GM21390 (cell line): ENCODE measurements around the gene ADAM23.

Experiments
- ATAC-seq: cut with Tn5 transposase; IDR thresholded peaks from one replicate; pipeline ENCODE4 v1.9.1; 2021; ENCODE audit not compliant: unreplicated experiment

Gene ADAM23

DNA sequence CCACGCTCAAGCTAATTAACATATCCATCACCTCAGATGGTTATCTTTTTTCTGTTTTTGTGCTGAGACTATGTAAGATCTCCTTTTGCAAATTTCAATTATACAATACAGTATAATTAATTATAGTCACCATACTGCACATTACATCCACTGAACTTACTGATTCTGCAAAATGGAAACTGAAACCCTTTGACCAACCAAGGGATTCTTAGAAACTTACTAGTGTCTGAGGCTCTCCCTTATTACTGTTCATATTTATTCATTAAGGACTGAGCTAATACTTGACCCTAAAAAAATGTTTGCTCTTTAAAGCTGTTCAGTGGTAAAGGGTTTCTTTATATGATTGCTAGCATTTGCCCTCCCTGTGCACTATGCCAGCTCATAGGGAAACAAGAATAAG, 50.7 kb downstream of the ADAM23 start:
- ATAC-seq, result no peak

DNA sequence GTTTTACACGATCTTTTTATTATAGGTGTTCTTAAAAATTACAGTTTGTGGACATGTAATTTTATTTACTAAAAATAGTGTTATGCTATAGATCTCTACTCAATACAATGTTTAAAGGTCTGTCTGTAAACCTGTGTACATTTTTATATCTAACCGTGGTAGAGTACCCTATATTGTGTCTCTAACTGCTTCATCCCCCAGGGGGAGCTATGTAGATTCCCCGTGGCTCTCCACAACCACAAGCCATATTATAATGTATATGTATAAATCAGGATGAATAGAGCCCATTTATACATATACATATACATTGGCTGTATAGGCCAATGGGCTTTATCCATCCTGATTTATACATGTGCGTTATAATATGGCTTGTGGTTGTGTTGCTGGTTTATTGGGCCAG, 59.4 kb downstream of the ADAM23 start:
- no peak for ATAC-seq

DNA sequence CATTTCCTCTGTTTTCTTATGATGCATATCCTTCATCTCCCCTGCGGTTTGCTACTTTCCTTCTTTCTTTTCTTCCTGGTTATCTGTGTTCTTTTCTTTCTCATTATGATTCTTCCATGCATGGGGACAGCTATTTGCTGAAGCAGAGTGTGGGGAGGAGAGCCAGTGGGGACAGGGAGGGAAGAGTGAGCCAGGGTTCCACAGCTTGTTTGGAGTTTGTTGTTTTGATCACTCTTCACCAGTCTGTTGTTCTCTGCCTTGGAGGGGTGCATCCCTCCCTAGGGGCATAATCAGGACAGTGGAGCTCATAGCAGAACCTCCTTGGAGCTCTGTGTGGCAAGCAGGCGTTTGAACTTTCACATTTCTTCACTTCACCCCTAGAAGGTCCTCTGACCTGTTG, 68.0 kb downstream of the ADAM23 start:
- ATAC-seq, result no peak

DNA sequence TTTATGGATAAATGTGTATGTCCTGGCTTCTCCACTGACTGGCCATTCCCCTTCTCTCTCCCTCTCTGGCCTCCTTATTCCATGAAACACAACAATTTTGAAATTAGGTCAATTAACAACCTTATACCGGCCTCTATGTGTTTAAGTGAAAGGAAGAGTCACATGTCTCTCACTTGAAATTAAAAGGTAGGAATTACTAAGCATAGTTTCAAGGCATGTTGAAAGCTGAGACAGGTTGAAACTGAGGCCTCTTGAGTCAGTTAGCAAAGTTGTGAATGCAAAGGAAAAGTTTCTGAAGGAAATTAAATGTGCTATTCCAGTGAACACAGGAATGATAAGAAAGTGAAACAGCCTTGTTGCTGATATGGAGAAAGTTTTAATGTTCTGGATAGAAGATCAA, 69.7 kb downstream of the ADAM23 start:
- no peak for ATAC-seq

DNA sequence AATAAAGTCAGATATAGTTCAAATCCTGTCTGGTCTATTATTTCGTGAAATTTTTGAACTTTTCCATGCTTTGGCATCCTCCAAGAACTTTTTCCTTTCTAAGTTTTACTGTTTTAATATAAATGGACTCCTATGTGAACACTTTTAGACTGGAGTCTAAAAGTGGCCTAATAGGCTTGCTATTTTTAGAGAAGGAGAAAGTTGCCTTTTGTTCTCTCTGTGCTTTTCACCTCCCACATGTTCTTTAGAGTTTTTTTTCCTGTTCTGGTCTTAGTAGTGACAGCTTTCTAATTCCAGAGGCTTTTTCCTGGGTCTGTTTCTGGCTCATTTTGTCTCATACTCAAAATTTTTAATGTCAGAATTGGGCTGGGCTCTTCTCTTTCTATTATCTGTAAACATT, 72.2 kb downstream of the ADAM23 start:
- no peak for ATAC-seq

DNA sequence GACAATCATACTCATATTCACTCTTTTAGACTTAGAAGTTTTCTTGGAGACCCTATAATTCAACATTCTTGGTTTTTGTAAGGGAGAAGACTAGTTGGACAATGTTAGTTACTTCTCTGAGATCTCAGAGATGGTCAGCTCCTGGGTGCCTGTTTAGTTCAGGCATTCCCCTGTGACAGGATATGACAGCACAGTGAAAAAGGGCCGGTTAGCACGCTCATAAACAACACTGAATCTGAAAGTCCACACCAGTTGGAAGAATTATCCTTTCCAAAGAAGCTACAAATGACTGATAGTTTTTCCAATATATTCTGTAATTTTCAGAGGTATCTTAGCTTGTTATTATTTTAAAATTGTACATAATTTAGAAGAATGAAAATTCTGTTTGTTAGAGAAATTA, 75.7 kb downstream of the ADAM23 start:
- no peak for ATAC-seq

DNA sequence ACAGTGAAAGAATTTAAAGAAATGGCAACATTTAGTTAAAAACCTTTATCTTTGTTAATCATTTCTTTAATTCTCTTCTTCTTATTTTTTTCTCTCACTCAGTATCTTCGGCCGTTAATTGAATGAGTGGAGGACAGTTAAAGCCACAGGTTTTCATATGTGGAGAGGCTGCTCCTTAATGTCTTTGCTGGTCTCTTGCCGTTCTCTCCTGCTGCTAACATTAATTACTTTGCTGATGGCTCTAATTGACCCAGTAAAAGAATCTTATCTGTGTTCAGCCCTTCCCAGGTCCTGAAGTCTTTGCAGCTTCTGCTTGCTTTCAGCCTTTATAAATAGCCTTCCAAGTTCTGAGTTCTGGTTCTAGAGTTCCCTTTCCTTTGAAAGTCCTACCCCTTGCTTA, 77.1 kb downstream of the ADAM23 start:
- no peak for ATAC-seq

DNA sequence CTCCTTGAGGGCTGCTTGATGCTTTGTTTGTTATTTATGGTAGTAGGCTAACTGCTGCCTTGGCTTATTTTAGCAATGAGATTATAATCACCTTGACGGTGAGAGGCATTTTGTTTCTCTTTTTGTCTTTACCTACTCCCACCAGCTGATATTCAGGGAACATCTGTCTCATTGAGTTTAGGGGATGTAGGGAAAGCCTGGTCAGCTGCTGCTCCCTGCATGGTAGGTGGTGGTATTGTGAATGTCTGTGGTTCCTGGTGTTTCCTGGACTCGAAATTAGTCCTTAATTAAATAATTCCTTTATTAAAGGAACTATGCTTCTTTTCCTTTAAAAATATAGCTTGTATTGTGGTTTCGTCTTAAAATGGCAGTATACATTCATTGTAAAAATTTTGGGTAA, 77.8 kb downstream of the ADAM23 start:
- no peak for ATAC-seq

DNA sequence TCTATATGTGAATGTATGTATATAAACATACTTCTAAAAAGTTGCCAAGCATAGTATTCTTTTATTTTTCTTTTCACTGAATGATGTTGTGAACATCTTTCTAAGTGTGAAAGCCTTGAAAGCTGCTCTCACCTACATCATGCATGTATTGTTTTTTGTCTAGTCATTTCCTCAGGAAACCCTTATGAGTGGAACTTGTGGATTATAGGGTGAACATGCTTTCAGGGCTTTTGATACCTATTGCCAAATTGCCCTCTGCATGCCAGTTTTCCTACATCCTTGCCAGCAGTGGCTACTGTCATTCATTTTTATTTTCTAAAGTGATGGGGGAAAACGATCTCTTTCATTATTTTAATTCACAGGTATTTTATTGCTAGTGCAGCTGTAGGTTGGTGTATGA, 78.3 kb downstream of the ADAM23 start:
- ATAC-seq, result no peak

DNA sequence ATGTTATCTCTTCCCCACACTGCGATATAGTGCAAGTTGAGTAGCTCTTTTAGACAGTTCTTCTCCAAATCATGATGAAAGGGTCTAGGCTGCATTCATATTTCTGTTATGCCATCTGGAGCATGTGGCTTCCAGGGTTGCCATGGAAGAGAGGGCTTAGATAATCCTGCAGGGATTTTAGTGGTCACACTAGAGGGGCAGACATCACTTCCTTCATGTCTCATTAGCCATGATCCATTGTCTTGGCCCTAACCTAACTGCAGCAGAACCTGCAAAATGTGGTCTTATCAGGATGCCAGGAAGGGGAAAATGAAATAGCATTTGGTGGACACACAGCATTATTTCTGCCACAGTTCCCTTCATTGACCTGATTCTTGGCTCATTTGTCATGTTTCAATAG, 83.1 kb downstream of the ADAM23 start:
- ATAC-seq, result no peak

DNA sequence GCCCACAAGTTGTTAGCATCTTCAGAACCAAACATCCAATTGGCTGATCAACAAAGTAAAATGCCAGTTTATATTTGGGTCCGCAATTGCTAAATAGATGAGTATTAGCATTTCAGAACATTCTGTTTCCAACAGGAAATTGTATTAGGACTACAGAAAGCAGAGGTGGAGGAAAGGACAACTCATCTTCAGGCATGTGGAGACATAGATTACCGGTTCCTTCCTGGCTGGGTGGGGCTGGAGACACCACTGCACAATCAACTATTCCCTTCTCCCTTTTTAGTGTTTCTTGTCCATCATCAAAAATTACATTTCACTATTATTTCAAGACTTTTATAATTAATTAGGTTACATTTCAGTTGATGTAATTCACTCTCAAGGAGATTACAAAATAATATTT, 83.8 kb downstream of the ADAM23 start:
- ATAC-seq, result no peak

DNA sequence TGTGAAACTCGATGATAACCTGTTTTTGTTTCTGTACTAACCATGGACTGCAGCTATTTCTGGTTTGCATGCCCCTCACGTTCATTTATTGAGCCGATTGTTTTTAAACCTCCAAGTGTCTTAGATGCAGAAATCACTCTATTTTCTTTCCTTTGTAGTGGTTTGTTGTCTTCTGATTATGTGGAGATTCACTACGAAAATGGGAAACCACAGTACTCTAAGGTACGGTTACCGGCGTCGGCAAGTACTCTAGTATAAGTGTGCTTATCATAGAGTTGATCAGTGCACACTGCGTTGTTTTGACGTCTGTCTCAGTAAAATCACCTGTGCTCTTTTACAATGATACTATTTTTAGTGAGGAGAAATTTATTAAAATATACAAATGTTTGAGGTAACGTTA, 87.4 kb downstream of the ADAM23 start:
- ATAC-seq, result no peak

DNA sequence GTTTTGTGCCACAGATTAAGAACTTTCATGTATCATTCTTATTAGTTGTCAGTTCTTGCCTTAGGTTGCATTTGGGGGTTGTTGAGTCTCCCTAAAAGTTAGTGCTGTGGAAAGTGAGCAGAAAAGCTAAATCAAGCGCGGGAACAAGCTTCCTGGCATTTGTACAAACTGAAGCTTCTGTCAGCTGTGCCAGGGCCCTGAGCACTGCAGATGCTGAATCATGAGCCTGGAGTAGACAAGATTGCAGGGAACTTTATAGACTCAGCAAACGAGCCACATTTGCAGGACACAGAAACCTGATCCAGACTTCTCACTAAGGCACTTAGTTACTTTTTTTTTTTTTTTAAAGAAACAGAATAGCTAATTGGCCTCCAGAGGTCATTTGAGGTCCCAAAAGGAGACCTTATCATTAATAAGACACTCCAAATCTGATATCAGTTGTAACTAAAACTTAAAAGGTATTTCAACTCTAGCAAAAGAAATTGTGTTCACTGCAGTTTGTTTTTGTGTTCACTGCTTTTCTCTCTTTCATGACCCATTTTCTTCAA, 88.7 kb downstream of the ADAM23 start:
- no peak for ATAC-seq

DNA sequence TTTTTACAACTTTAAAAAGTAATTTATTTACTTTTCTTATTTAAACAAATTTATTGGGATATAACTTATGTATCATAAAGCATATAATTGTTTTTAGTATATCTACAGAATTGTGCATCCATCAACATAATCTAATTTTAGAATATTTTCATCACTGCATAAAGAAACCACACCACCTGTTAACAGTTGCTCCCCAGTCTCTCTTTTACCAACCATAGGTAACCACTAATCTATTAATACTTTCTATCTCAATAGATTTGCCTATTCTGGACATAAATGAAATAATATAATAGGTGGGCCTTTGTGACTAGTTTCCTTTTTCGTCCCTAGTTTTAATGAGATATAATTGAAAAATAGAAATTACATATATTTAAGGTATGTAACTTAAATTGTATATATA, 90.6 kb downstream of the ADAM23 start:
- peak; percentile 63 for ATAC-seq

DNA sequence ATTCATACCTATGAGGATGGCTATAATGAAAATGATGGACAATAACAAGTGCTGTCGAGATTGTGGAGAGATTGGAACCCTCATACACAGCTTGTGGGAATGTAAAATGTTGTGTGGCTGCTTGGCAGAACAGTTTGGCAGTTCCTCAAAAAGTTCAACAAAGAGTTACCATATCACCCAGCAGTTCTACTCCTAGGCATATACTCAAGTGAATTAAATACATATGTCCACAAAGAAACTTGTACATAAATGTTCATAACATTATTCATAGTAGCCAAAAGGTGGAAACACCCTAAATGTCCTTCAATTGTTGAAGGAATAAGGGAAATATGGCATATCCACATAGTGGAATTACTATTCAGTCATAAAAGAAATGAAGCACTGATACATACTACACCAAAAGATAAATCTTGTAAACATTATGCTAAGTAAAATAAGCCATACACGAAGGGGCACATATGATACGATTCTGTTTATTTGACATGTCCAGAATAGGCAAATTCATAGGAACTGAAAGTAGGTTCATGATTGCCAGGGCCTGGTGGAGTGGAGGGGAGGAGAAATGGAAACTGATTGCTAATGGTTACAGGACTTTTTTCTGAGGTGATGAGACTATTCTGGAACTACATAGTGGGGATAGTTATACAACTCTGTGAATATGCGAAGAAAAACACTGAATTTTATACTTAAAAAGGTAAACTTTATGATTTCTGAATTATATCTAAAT, 92.1 kb downstream of the ADAM23 start:
- ATAC-seq, result peak; percentile 59

DNA sequence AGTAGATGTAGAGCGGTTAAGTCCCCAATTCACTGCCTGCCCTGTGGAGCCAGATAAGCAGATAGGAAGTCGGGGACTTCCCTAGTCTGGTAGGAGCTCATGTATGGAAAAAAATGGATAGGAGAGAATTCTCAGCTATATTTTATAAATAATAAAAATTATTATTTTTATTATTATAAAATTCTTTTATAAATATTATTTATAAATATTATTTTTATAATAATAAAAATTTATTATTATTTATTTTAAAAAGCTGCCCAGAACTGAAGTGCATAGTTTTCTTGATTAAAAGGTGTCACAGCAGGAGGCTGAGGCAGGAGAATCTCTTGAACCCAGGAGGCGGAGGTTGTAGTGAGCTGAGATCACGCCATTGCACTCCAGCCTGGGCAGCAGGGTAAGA, 97.4 kb downstream of the ADAM23 start:
- no peak for ATAC-seq

DNA sequence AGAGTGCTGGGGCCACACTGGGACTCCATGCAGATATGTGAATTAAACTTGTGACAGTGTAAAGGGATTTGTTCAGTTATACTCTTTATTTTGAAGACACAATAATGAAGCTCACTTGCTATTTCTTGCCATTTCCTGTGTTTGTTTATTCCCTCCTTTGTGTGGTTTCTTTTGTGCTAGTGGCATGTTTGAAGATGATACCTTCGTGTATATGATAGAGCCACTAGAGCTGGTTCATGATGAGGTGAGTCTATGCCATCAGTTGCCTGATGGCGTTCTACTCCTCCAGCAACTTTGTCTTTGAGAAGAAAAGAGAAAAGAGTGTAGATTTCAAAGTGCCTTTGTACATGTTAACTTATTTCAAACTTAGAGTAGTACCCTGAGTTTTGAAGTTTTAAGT, 99.7 kb downstream of the ADAM23 start:
- ATAC-seq, result no peak

DNA sequence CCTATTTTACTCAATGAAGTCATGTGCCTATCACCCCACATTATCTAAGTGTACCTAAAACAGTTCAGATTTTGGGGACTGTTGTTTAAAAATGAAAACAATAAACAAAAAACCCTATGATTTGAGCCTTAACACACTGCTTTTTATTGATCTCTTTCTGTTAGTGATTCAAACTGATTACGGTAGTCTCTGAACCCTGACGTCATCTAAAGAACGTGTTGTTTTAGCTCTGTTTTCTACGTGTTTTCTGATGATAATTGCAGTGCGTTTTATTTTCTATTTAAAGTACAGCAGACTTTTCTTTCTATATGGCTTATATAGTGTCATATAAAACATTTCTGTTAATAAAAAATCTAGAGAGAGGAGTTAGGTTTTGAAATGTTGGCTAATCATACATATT, 105.1 kb downstream of the ADAM23 start:
- no peak for ATAC-seq

DNA sequence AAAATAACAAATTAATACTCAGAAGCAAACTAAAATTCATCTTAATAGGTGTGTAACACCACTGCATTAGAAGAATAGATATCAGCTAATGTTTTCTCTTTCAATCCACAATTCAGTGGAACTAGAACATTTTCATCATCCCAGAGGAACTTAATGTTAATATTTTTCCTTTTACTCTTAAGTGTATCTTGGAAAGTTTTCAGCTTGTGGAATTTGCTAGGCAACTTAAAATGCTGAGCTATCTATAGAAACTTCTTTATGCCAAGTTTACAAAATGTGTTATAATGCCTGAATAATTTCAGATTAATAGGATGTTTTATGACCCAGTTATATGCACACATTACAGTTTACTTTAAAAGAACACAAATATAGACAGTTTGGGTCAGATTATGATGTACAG, 112.4 kb downstream of the ADAM23 start:
- ATAC-seq, result no peak

DNA sequence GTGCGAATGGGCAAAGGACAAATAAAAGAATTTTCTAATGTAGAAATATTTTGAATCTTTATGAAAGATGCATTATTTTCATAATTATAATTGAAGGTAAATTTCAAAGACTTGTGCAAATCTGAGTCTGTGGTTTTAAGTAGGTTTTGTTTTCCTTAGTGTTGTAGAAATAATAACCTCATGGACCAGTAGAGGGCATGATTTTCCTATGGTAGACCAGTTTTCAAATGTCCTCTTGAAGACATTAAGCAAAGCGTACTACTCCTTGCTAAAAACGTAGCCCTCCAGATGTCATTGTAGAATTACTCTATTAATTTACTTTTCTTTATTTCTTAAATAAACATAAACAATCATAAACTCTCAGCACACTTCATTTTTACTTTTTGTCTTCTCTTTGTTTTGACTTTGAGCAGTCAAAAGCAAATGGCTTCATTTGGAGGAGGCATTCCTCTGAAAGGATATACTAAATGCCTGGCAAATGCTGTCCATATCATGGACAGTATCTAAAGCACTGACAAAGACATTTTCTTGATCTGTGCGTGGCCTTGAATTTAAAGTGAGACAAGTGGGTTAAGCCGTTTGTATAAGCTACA, 113.1 kb downstream of the ADAM23 start:
- peak; percentile 69 for ATAC-seq

DNA sequence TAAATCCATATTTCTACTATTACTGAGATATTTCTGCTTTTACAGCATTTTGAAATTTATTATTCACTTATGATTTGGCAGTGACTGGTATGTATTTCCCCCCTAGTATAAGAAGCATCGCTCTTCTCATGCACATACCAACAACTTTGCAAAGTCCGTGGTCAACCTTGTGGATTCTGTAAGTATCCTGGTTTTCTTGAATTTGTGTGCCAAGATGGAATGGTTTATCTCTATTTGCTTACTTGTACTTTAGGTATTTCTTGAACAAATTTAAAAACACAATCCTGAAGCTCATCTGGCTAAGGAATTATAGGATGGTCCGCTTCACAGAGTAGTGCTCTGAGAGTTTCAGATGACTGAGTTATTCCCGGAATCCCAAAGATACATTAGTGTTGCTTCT, 114.0 kb downstream of the ADAM23 start:
- ATAC-seq, result no peak

DNA sequence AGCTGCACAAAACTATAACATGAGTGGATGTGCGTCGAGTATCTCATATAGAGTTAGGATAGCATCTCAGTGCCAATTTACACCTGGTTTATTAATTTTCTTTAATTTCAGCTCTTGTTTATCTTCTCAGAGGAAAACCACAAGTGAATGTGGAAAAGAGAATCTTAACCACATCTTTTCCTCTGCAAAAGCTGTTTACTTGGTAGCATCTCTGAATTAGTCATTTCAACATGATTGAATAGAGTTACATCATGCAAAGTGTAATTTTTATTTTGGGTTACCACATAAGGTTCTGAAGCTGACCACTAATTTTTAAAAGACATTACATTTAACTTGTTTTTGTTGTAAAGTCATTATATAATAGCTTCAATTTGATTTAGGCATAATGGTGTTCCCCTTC, 115.2 kb downstream of the ADAM23 start:
- ATAC-seq, result no peak

DNA sequence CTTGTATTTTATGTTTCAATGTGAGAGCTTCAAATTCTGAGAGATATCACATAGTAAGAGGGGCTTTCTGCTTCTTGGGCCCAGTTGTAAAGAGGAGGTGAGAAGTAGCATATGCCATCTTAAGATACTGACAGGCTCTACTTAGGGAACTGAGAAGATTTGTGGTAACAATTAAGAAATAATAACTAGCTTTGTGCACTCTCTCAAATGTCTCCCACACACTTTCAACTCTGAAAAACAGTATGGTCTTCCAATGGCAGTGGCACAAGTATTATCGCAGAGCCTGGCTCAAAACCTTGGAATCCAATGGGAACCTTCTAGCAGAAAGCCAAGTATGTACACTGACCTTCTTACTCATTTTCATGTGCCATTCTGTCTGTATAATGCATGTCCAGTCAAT, 118.6 kb downstream of the ADAM23 start:
- ATAC-seq, result peak; percentile 73
